Activated CD8-positive, alpha-beta memory T cell treated with anti-CD3 and anti-CD28 coated beads, Interleukin-2, amount 50 U/mL, for 24 hours (primary cell): ENCODE results near the gene CDH11.

ENCODE experiments used
- DNase-seq: peaks from one replicate; pipeline ENCODE4 v3.0.0-alpha.2; 2020; ENCODE audit errors: extremely low read depth

CDH11 gene

DNA sequence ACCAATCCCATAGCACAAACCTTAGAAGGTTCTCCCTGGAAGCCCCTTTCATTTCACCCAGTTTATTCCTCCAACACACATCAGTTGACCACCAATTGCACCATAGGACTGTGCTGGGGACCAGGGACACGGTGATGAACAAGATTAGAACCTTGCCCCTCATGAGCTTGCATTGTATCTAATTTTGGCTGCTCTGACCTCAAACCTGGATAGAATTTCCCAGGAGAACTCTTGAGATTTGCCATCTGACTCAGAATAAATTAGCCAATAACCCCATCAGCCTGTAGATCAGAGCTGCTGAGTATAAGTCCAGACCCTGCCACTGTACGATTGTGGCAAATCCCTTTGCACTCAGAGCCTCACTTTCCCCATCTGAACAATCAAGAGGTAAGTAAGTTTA is 52.1 kb downstream of the CDH11 start:
- no peak for DNase-seq

DNA sequence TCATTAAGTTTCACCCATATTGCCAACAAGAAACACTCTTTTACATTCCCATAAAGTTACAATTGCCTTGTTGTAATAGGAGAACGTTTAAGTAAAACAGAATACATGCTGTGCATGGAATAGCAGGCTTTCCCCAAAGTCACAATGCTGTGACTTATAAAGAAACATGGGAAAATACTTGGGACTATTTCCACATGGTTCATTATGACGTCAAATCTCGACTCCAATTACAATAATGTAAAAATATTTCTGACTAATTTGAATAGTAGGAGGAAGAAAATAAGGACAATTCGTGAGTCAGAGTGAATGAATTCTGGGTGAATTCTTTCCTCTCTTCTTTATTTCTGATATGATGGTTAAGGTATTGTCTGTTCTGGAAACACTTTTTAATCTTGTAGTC is 52.8 kb downstream of the CDH11 start:
- no peak for DNase-seq

DNA sequence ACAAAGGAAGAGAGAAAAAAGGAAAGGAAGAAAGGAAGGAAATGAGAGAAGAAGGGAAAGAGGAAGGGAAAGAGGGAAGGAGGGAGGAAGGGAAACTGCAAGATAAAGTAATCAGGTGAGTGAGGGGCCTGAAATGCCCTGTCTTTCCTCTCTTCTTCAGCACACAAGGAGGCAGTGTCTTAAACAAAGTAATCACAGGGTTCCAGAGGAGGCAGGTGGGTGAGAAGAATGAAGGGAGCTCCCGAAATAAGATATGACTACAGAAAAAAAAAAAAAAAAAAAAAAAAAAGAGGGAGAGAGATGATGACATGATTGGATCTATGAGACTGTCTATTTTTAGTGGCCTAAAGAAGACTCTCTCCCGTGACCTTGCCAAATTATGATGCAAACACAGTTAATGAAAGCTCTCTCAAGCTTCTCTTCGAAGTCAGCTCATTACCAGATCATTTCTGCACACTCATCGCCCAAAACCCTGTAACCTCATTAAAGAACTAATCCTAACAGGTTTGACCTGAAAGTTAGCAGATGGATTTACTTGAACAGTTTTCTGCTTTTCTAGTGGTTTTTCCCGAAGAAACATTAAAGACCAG is 53.6 kb downstream of the CDH11 start:
- DNase-seq: no peak

DNA sequence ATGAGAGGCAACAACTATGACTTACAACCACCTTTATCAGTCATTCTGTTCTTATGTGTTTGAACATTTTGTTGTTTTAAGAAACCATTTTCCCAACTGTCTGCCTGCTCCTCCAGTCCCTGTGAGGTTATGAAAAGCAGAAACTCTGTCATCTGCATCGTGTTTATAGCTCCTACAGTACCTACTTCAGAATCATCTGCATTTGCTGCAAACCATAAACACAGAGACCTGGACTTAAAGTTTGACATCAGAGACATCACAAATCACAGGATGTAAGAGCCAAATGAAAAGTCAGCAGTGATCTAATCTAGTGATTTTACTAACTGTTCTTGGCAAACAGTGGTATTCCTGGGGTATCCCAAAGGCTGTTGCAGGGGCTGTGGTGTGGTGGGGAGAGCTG is 55.2 kb downstream of the CDH11 start:
- DNase-seq: no peak

DNA sequence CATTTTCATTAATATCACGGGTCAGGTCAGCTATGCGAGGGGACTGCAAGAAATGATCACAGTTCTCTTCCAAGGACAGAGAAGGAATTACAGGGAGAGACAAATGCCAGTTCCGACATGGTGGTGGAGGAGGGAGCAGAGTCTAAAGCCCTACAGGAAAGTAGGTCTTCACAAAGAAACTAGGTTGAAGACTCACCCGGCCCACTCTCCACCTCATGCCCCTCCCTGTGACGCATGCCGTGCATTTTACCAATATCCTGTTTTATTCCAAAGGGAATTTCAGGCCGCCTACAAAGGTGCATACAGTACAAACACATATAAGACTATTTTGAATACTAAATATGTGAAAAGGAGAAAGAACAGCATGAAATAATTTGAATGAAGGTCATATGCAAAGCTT is 56.8 kb downstream of the CDH11 start:
- no peak for DNase-seq

DNA sequence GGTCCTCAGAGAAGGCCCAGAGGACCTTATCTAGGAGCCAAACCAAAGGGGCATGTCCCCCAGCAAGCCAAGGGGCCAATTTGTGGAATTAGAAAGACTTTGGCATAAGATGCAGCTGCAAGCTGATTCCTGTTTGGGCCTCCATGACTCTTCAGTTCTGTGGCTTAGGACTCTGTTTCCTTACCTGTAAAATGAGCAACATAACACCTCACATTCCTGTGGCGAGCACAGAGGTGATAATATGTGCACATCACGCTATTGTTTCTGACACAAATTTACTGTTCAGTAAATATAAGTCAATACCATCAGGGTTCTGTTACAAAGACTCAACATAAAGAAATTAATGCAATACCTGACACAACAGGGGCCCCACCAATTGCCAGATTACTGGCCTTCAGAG is 57.7 kb downstream of the CDH11 start:
- no peak for DNase-seq

DNA sequence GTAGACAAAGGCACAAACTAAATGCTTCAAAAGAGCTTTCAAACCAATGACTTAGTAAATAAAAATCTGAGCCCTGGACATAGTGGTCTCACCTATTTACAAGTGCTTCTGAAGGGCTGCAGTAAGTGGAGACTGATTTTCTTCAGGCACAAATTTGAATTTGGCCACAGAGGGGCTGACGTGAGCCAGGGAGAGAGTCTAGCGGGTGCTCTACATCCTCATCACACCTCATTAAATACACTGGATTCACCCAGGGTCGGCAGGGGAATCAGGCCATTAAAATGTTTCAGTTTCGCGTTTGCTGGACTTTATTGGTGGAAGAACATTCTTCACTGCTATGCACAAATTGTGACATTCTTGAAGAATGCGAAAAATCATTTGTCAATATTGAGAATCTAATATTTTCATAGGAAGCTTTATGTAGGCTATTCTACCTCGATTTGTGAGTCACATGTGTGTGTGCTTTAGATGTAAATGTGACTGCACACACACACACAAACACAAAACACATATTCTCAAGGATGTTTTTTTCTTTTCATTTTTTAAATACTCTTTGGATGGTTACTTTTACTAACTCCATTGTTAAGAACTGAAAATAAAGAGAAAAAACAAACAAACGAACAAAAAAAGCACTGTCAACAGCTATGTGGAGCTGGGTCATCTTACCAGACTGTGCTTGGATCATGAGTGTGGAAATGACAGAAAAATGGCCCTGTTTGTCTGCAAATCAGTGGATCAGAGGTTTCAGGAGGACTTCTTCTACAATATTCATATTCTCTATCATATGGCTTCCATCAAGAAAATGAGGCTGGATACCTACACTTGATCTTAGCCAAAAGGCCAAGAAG is 58.9 kb downstream of the CDH11 start:
- DNase-seq: no peak

DNA sequence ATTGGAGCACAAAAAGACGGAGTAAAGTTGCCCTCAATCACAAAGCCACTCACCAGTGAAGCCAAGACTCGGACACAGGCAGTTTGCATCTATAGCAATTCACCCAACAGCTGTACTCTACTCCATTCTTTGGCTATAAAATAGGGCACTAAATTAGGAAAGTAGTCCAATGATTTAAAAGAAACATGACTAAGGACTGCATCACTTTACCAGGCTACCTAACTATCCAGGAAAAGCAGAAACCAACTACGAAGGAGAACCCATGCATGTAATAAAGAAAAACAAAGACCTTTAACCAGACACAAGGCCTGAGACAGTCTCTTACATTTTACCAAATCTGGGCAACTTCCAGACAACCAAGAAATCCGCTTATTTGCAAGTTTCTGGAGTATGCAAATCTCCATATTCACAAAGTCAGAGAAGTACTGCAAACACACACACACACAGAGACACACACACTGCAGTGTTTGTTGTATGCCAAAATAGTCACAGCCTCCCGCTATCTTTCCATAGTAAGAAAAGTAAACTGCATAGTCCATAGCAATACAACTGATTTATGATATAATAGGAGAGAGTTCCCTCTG is 59.8 kb downstream of the CDH11 start:
- no peak for DNase-seq

DNA sequence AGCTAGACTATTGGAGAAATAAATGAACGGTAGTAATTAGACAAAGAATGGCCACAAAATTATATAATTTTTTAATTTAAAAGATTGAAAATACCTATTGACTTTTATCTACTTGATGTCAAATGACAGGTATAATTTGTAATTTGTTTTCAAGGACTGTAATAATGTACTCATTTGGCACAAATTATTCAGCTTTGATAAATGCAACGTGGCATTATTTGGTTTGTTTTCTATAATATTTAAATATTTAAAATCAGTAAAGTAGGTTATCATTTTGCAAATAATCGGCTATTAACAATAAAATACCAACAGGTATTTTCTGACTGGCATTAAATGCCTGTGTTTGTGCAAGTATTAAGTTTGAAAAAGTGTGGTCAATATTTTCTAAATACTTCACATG is 60.6 kb downstream of the CDH11 start:
- no peak for DNase-seq

DNA sequence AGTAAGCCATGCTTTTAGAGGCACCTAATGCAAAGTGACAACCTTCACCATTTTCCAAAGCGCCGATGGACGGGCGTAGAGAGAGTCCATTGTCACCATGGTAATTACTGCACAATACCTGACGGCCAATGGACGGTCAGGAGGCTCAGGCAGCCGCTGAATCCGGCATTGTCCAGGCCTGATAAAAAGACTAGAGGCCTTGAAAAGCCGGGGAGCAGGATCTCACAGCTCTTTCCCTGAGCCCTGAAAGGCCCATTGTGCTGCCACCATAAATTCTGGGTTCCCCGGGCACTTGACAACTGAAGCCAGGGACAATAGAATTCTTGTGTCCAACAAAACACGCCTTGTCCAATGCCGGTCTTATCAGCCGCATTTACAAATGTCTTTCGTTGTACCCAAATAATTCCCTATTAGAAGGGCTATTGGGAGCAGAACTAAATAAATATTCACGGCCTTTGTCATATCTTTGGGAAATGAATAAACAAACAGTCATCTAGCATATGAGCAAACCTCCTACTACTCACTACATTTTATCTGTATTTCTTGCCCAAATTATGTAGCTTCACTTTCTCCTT is 62.4 kb downstream of the CDH11 start:
- no peak for DNase-seq

DNA sequence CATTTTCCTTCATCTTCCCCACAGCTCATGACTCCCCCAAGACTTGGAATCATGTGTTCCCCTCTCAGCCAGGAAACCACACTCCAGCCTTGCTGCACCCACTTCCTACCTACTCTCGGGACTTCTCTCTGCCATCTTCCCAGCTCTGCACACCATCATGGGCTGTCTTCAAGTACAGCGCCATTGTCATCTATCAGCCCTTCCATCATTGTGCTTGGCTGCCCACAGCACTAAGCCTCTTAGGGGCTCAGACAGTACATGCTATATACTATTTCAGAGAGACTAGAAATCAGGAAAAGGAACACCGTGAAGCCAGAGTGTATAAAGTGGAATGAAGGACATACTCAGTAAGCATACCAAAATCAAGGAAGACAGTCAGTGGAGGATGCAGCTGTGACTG is 64.7 kb downstream of the CDH11 start:
- no peak for DNase-seq

DNA sequence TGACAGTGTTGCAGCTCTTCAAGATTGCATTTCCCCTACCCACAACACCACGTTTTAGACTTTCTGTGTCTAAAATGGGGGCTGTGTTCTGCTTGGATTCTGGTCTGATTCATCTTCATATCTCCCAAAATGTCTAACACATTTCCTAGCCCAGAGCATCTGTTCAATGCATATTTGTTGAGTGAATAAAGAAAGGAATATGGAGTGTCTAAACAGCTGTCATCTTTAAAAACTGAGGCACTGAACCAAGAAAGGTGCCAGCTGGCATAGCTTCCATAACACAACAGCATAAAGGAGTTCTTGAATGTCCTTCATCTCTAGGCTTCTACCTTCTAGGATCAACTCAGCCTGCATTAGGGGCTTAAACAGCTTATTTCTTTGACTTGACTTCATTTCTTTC is 67.4 kb downstream of the CDH11 start:
- DNase-seq: no peak

DNA sequence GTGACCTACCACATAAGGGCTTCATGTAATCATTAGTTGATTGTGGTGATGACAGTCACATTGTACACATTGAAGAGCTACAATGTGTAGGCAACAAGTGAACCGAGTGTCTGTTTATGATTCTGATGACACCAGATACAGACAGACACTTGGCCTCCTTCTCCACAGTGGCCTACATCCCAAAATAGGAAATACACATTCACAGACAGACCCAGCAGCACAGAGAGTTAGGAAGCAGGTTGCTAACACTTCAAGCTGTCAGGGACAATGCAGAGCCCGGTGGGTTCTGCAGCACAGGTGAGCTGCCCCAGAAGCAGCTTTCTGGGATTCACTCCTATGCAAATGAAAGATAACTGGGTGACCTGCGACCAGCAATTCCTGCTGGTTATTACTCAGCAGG is 72.2 kb downstream of the CDH11 start:
- DNase-seq: no peak

DNA sequence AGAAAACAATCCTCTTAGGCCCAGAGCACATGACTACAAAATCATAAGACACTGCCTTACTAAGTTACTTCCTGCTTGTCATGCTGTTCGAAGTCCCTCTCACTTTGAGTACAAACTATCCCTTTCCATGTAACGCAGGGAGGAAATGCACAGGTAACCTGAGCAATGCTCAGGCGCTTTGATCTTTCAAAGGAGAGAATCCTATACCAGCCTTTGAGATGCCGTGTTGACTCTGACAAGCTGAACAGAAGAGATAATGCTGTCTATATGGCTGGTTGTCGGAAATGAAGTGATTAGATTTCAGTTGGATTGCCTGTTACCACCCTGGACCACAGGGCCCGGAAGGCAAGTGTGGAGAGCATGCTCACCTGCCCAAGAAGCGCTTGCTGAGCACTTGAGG is 75.9 kb downstream of the CDH11 start:
- no peak for DNase-seq

DNA sequence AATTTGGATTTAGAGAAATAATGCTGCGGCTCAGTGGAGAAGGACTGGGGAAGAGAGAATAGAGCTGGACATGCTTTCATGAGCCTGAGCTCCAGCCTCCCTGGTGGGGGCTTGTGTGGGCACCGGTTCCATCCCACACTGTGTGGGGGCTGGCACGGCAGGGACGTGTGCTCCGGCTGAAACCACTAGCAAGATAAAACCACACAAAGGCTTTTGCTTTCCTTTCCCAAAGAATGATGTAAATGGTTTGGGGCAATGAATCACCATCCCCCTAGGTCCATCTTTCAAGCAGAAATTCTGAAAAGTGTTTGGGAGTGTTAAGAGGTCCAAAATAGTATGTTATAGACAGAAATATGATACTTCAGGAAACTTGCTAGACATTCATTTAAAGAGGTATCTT is 77.0 kb downstream of the CDH11 start:
- no peak for DNase-seq

DNA sequence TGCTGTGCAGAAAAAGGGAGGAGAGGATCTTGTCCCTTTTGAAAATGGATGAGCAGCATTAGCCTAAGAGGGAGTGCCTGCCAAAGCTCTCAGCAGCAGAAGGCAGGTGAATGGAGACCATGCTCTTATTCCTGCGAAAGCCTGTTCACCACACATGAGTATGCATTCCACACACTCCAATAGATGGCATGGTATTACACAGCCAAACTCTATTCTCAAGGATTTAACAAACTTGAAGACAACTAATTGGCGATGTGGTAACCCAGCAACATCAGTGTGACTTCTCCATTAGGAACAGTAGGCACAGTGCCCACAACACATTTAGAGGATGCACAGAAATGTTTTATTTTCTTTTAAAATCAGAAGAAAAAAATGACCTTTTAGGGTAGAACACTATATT is 77.8 kb downstream of the CDH11 start:
- DNase-seq: no peak

DNA sequence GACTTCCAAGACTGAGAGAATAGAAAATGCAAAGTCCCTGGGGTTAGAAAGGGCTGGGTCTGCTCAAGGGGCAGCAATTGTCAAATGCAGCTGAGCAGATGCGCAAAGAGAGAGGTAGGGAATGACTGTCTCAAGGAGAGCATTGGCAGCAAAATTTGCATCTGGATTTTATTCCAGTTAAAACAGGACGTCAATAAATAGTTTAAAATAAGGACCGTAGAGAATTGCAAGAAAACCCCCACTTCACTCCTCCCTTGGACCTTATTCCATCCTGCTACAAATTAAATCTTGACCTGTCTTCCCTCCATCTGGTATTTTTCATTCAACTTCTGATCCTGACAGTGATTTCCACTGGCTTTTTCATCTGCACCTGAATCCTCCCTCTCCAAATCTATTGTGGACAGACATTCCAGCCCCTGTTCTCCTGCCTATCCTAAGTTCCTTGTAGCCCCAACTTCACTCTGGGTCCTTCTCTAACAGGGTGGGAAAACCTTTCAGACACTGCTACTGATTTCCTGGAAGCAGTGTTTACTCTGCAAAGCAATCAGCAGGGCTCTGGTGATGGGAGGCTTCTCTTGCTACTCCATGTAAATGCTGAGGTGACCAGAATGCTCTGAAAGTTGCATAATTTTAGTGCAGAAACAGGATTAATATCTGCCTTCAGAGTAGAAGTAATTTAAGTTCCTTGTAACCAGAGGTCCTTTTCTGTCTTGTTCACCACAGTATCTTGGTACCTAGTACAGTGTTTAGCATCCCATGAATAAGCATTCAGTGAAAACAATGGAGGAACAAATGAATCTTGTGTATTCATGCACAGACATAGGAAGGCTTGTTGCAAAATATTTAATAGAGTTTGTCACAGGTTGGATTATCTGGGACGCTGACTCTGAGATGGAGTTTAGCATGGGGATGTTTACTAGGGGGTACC is 79.2 kb downstream of the CDH11 start:
- no peak for DNase-seq

DNA sequence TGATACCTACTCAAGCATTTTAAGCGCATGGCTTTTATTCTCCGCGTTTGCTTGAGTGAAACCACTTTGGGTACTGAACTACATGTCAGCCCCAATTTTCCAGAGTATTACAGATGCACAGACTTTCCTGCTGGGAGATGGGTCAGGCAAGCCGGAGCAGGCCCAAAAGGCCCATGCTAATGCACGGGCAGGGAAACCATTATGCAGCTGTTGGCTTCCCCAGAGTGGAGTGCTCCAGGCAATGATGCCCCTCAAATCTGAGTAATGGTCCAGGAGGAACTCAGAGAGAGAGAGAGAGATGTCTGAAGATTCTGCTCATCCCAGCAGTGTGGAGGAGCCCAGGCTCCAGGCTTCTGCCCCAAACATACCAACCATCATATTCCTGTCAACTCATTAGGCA is 80.2 kb downstream of the CDH11 start:
- no peak for DNase-seq

DNA sequence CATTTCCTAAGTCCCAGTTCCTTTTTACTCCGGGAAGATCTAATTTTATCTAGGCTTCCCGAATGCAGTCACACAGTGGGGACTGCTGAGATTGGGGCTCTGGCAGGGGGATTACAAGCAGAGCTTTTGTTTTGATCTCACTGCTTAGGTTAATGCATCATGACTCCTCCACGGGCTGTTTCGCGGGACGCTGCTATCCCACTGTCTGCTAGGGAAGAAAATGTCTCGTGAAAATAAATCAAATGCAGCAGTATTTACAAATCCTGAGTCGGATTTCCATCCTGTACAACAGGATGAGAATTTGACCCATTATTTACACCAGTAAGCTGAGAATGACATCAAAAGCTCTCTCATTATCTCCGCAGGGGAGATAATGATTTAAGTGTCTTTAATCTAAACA is 83.8 kb downstream of the CDH11 start:
- DNase-seq: no peak

DNA sequence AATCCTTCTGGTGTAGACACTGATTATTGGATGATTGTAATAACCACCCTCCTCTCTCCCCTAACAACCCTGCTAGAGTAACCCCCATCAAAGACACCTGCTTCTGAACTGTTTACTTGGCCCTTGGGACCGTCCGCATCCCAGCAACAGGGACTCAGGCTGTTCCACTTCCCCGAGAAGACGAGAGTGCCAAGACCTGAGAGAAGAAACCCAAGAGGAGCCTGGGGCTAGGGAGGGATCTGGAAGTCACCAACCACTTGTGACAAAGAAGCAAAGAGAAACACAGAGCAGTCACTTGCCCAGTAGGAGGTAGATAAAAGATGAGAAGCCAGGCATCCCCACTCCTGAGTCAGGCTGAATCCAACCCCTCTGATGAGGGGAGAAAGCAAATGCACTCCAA is 84.3 kb downstream of the CDH11 start:
- no peak for DNase-seq

DNA sequence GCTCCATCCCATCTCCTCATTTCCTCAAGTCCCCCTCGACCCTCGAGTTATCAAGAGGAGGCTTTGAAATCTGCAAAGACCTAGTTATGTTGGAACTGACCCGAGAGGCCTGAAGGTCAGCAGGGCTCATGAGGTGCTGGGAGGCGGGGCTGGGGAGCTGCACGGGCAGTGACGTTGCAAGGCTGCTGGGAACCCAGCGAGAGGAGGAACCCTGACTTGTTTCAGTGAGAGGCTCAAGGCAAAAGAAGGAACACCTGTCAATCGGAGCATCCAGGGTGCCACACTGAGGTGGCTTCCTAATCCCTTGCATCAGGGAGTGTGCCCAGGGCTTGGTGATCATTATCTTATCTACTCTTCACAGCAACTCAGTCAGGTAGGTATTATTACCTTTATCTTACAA is 86.9 kb downstream of the CDH11 start:
- DNase-seq: no peak

DNA sequence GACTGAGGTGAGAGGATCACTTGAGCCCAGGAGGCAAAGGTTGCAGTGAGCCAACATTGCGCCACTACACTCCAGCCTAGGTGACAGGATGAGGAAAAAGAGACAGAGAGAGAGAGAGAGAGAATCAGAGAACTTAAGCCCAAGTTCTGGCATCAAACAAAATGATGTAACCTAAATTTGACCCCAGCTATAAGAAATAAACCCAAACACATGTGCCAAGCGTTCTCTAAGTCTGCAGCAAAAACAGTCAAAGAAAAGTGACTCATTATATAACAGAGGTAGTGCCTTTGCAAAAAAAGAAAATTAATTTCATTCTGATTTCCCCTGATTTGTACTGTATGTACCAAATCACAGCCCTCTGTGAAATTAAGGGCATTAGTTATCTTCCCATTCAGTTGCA is 89.5 kb downstream of the CDH11 start:
- no peak for DNase-seq
